Peyer's patch (tissue), 4 donors: Measurements from ENCODE around the gene MLH1.

ENCODE experiments used
- POLR2A ChIP-seq, 2 donors: fragments of 450-650 bp; IDR thresholded peaks; one replicate each; pipeline ENCODE4 v1.5.1; 2017; ENCODE audit warnings: antibody characterized with exemption in 2 of 2, mild to moderate bottlenecking in 2 of 2, moderate library complexity in 2 of 2
- TF ChIP-seq, protein P1 (sequence below), 6 experiments: fragments of 450-650 bp in 4 of 6; fragments of 200-600 bp in 2 of 6; sonication (generic) in 1 of 6; IDR thresholded peaks; one replicate each; pipeline ENCODE4 v1.5.1; 2017 to 2019; ENCODE audit warnings: antibody characterized with exemption in 6 of 6, mild to moderate bottlenecking in 3 of 6, moderate library complexity in 1 of 6

DNA sequence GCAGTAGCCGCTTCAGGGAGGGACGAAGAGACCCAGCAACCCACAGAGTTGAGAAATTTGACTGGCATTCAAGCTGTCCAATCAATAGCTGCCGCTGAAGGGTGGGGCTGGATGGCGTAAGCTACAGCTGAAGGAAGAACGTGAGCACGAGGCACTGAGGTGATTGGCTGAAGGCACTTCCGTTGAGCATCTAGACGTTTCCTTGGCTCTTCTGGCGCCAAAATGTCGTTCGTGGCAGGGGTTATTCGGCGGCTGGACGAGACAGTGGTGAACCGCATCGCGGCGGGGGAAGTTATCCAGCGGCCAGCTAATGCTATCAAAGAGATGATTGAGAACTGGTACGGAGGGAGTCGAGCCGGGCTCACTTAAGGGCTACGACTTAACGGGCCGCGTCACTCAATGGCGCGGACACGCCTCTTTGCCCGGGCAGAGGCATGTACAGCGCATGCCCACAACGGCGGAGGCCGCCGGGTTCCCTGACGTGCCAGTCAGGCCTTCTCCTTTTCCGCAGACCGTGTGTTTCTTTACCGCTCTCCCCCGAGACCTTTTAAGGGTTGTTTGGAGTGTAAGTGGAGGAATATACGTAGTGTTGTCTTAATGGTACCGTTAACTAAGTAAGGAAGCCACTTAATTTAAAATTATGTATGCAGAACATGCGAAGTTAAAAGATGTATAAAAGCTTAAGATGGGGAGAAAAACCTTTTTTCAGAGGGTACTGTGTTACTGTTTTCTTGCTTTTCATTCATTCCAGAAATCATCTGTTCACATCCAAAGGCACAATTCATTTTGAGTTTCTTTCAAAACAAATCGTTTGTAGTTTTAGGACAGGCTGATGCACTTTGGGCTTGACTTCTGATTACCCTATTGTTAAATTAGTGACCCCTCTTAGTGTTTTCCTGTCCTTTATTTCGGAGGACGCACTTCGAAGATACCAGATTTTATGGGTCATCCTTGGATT, at the start of gene MLH1:
- TF ChIP-seq, protein P1, sequence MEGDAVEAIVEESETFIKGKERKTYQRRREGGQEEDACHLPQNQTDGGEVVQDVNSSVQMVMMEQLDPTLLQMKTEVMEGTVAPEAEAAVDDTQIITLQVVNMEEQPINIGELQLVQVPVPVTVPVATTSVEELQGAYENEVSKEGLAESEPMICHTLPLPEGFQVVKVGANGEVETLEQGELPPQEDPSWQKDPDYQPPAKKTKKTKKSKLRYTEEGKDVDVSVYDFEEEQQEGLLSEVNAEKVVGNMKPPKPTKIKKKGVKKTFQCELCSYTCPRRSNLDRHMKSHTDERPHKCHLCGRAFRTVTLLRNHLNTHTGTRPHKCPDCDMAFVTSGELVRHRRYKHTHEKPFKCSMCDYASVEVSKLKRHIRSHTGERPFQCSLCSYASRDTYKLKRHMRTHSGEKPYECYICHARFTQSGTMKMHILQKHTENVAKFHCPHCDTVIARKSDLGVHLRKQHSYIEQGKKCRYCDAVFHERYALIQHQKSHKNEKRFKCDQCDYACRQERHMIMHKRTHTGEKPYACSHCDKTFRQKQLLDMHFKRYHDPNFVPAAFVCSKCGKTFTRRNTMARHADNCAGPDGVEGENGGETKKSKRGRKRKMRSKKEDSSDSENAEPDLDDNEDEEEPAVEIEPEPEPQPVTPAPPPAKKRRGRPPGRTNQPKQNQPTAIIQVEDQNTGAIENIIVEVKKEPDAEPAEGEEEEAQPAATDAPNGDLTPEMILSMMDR (IDR thresholded peaks at IDR 0.05) = no peak
- peak; percentile 46 to 64 for TF ChIP-seq POLR2A (IDR thresholded peaks at IDR 0.05)
